Memory B cell (primary cell): ENCODE measurements around the gene C11orf91.
"Not testable (repeated sequence)": the region's sequence is repeated elsewhere in the genome, so short reads cannot be mapped to it uniquely, and the experiment has no call there.

Experiments
- ATAC-seq: fragments of 150-1000 bp; cut with Tn5 transposase; 2 replicates; pipeline ENCODE4 v1.10.0; 2021; ENCODE audit warnings: low read depth, mild to moderate bottlenecking, moderate library complexity
- DNase-seq, 2 donors: peaks; one replicate each; pipeline ENCODE4 v3.0.0; 2022; ENCODE audit warnings: low spot score in 2 of 2
- H3K27ac Mint-ChIP-seq: one replicate; pipeline ENCODE4 v1.8.0; 2022; ENCODE audit warnings: mild to moderate bottlenecking, moderate library complexity, mixed read lengths
- H3K27me3 Mint-ChIP-seq: one replicate; pipeline ENCODE4 v1.8.0; 2022; ENCODE audit warnings: mixed read lengths
- H3K36me3 Mint-ChIP-seq: one replicate; pipeline ENCODE4 v1.8.0; 2022; ENCODE audit warnings: mild to moderate bottlenecking, mixed read lengths
- H3K4me1 Mint-ChIP-seq: one replicate; pipeline ENCODE4 v1.8.0; 2022; ENCODE audit warnings: mixed read lengths
- H3K4me3 Mint-ChIP-seq: one replicate; pipeline ENCODE4 v1.8.0; 2022; ENCODE audit warnings: mild to moderate bottlenecking, moderate library complexity, mixed read lengths
- H3K9me3 Mint-ChIP-seq: one replicate; pipeline ENCODE4 v1.8.0; 2022; ENCODE audit warnings: mixed read lengths

The C11orf91 gene

GRCh38 chr11:33729072-33729664, 28.5 kb upstream of the C11orf91 start:
- not testable (repeated sequence) for H3K4me3 Mint-ChIP-seq, H3K27ac Mint-ChIP-seq, DNase-seq, H3K9me3 Mint-ChIP-seq, H3K27me3 Mint-ChIP-seq, ATAC-seq, H3K36me3 Mint-ChIP-seq
- peaks cover 28% of the 10 kb centered on the region for H3K4me1 Mint-ChIP-seq

- not testable (repeated sequence) for H3K27ac Mint-ChIP-seq, DNase-seq, H3K27me3 Mint-ChIP-seq, ATAC-seq, H3K4me3 Mint-ChIP-seq, H3K36me3 Mint-ChIP-seq, H3K9me3 Mint-ChIP-seq
- peaks cover 22% of the 10 kb centered on the region for H3K4me1 Mint-ChIP-seq
These were observed 26.9 kb upstream of the C11orf91 start for GRCh38 chr11:33727539-33727938.

- peaks cover 2% of the 10 kb centered on the region for H3K9me3 Mint-ChIP-seq
- DNase-seq = no peak
- peaks cover 7% of the 10 kb centered on the region for H3K36me3 Mint-ChIP-seq
- no peak for ATAC-seq
- H3K27me3 Mint-ChIP-seq = no peaks in the 10 kb centered on the region
- H3K27ac Mint-ChIP-seq = no peak overlapping the region
- H3K4me3 Mint-ChIP-seq = no peak overlapping the region
- H3K4me1 Mint-ChIP-seq = peaks cover 15% of the 10 kb centered on the region
These were observed 24.9 kb upstream of the C11orf91 start for GRCh38 chr11:33725496-33725895.

- H3K4me3 Mint-ChIP-seq = no peak overlapping the region
- ATAC-seq = peak; percentile 59
- peaks cover 15% of the 10 kb centered on the region for H3K4me1 Mint-ChIP-seq
These were observed 24.0 kb upstream of the C11orf91 start for GRCh38 chr11:33724644-33725035.

GRCh38 chr11:33723238-33723881, 22.7 kb upstream of the C11orf91 start:
- Mint-ChIP-seq H3K36me3 (peaks cover 14% of the 10 kb centered on the region), H3K4me3 (no peak overlapping the region), H3K4me1 (peaks cover 12% of the 10 kb centered on the region), H3K9me3 (peaks cover 2% of the 10 kb centered on the region), H3K27ac (no peak overlapping the region), H3K27me3 (no peaks in the 10 kb centered on the region)
- DNase-seq (no peak), ATAC-seq (no peak)

More at GRCh38 chr11:33724644-33725035, 24.0 kb upstream of the C11orf91 start:
- Mint-ChIP-seq H3K27ac (no peak overlapping the region), H3K27me3 (no peaks in the 10 kb centered on the region), H3K36me3 (peaks cover 13% of the 10 kb centered on the region), H3K9me3 (peaks cover 2% of the 10 kb centered on the region)
- no peak for DNase-seq

GRCh38 chr11:33722590-33723234, 22.1 kb upstream of the C11orf91 start:
- ATAC-seq (no peak), DNase-seq (no peak)
- no peak overlapping the region for H3K4me3 Mint-ChIP-seq
- peaks cover 12% of the 10 kb centered on the region for H3K4me1 Mint-ChIP-seq
- H3K9me3 Mint-ChIP-seq = peaks cover 1% of the 10 kb centered on the region
- H3K27me3 Mint-ChIP-seq = no peaks in the 10 kb centered on the region
- H3K27ac Mint-ChIP-seq = no peak overlapping the region
- H3K36me3 Mint-ChIP-seq = peaks cover 13% of the 10 kb centered on the region

GRCh38 chr11:33721984-33722383, 21.4 kb upstream of the C11orf91 start:
- ATAC-seq (no peak), DNase-seq (no peak)
- H3K27ac Mint-ChIP-seq = no peak overlapping the region
- H3K4me3 Mint-ChIP-seq = no peak overlapping the region
- H3K4me1 Mint-ChIP-seq = peaks cover 10% of the 10 kb centered on the region
- H3K36me3 Mint-ChIP-seq = peaks cover 13% of the 10 kb centered on the region
- H3K27me3 Mint-ChIP-seq = no peaks in the 10 kb centered on the region
- no peaks in the 10 kb centered on the region for H3K9me3 Mint-ChIP-seq

- H3K4me3 Mint-ChIP-seq = no peak overlapping the region
- H3K27me3 Mint-ChIP-seq = no peaks in the 10 kb centered on the region
- peaks cover 10% of the 10 kb centered on the region for H3K4me1 Mint-ChIP-seq
- no peaks in the 10 kb centered on the region for H3K9me3 Mint-ChIP-seq
- DNase-seq (no peak), ATAC-seq (no peak)
- H3K27ac Mint-ChIP-seq = no peak overlapping the region
- H3K36me3 Mint-ChIP-seq = peaks cover 16% of the 10 kb centered on the region
These were observed 20.8 kb upstream of the C11orf91 start for GRCh38 chr11:33721426-33721825.

- no peak overlapping the region for H3K4me3 Mint-ChIP-seq
- no peak overlapping the region for H3K27ac Mint-ChIP-seq
- peaks cover 16% of the 10 kb centered on the region for H3K36me3 Mint-ChIP-seq
- ATAC-seq (no peak), DNase-seq (no peak)
- peaks cover 7% of the 10 kb centered on the region for H3K4me1 Mint-ChIP-seq
- no peaks in the 10 kb centered on the region for H3K9me3 Mint-ChIP-seq
- no peaks in the 10 kb centered on the region for H3K27me3 Mint-ChIP-seq
These were observed 19.0 kb upstream of the C11orf91 start for GRCh38 chr11:33719587-33719986.

- Mint-ChIP-seq H3K9me3 (no peaks in the 10 kb centered on the region), H3K4me1 (no peaks in the 10 kb centered on the region), H3K4me3 (no peak overlapping the region), H3K27me3 (no peaks in the 10 kb centered on the region), H3K36me3 (peaks cover 19% of the 10 kb centered on the region), H3K27ac (no peak overlapping the region)
- ATAC-seq (no peak), DNase-seq (no peak)
These were observed 17.8 kb upstream of the C11orf91 start for GRCh38 chr11:33718440-33718839.

- DNase-seq = no peak
- peaks cover 18% of the 10 kb centered on the region for H3K36me3 Mint-ChIP-seq
- H3K9me3 Mint-ChIP-seq = no peaks in the 10 kb centered on the region
- no peak overlapping the region for H3K27ac Mint-ChIP-seq
- H3K27me3 Mint-ChIP-seq = no peaks in the 10 kb centered on the region
- H3K4me1 Mint-ChIP-seq = no peaks in the 10 kb centered on the region
- no peak overlapping the region for H3K4me3 Mint-ChIP-seq
- ATAC-seq = no peak
These were observed 15.6 kb upstream of the C11orf91 start for GRCh38 chr11:33716243-33716642.

- no peaks in the 10 kb centered on the region for H3K4me1 Mint-ChIP-seq
- H3K36me3 Mint-ChIP-seq = peaks cover 20% of the 10 kb centered on the region
- H3K9me3 Mint-ChIP-seq = no peaks in the 10 kb centered on the region
- ATAC-seq (no peak), DNase-seq (no peak)
- no peaks in the 10 kb centered on the region for H3K27me3 Mint-ChIP-seq
- H3K4me3 Mint-ChIP-seq = no peak overlapping the region
- H3K27ac Mint-ChIP-seq = no peak overlapping the region
These were observed 13.3 kb upstream of the C11orf91 start for GRCh38 chr11:33713856-33714398.

GRCh38 chr11:33713151-33713855, 12.7 kb upstream of the C11orf91 start:
- no peaks in the 10 kb centered on the region for H3K4me1 Mint-ChIP-seq
- no peak for DNase-seq
- H3K27ac Mint-ChIP-seq = no peak overlapping the region
- no peak overlapping the region for H3K4me3 Mint-ChIP-seq
- no peaks in the 10 kb centered on the region for H3K9me3 Mint-ChIP-seq
- no peaks in the 10 kb centered on the region for H3K27me3 Mint-ChIP-seq
- no peak for ATAC-seq
- peaks cover 24% of the 10 kb centered on the region for H3K36me3 Mint-ChIP-seq

GRCh38 chr11:33712436-33712835, 11.8 kb upstream of the C11orf91 start:
- Mint-ChIP-seq H3K36me3 (peaks cover 23% of the 10 kb centered on the region), H3K27me3 (no peaks in the 10 kb centered on the region), H3K4me1 (no peaks in the 10 kb centered on the region), H3K27ac (no peak overlapping the region), H3K4me3 (no peak overlapping the region), H3K9me3 (no peaks in the 10 kb centered on the region)
- ATAC-seq (no peak), DNase-seq (no peak)
